Raji (cell line): ENCODE measurements around the gene PITPNM1.

ENCODE experiments used
- POLR2A ChIP-seq: IDR thresholded peaks from 2 replicates; pipeline ENCODE4 v1.6.1; 2011; ENCODE audit warnings: low read depth, low read length, control low read depth; ENCODE audit not compliant: insufficient read depth

PITPNM1 gene

GRCh38 chr11:67504950-67505581 lies at the start of gene PITPNM1:
PITPNM1 (minus strand) TSS chr11:67505363; CDS start chr11:67504180, 1,183 bp downstream.
- peak; percentile 67 for TF ChIP-seq POLR2A

- TF ChIP-seq POLR2A, result no peak
Observed at GRCh38 chr11:67551127-67551526, 46.0 kb upstream of the PITPNM1 start.

GRCh38 chr11:67548555-67549110 lies 43.5 kb upstream of the PITPNM1 start:
- TF ChIP-seq POLR2A, result no peak

- TF ChIP-seq POLR2A, result no peak
Observed at GRCh38 chr11:67545280-67545679, 40.1 kb upstream of the PITPNM1 start.

GRCh38 chr11:67544616-67545242 lies 39.6 kb upstream of the PITPNM1 start:
- TF ChIP-seq POLR2A, result no peak

- TF ChIP-seq POLR2A, result no peak
Observed at GRCh38 chr11:67543585-67543984, 38.4 kb upstream of the PITPNM1 start.

- TF ChIP-seq POLR2A, result no peak
Observed at GRCh38 chr11:67542971-67543370, 37.8 kb upstream of the PITPNM1 start.

- no peak for TF ChIP-seq POLR2A
Observed at GRCh38 chr11:67542169-67542568, 37.0 kb upstream of the PITPNM1 start.

- TF ChIP-seq POLR2A, result no peak
Observed at GRCh38 chr11:67541198-67541597, 36.0 kb upstream of the PITPNM1 start.

GRCh38 chr11:67539550-67539949 lies 34.4 kb upstream of the PITPNM1 start:
- no peak for TF ChIP-seq POLR2A

GRCh38 chr11:67538823-67539505 lies 33.8 kb upstream of the PITPNM1 start:
- no peak for TF ChIP-seq POLR2A

- no peak for TF ChIP-seq POLR2A
Observed at GRCh38 chr11:67538306-67538705, 33.1 kb upstream of the PITPNM1 start.

GRCh38 chr11:67535561-67535960 lies 30.4 kb upstream of the PITPNM1 start:
- TF ChIP-seq POLR2A, result no peak

GRCh38 chr11:67534070-67534679 lies 29.0 kb upstream of the PITPNM1 start:
- no peak for TF ChIP-seq POLR2A

GRCh38 chr11:67532889-67533288 lies 27.7 kb upstream of the PITPNM1 start:
- TF ChIP-seq POLR2A, result no peak

- no peak for TF ChIP-seq POLR2A
Observed at GRCh38 chr11:67530282-67530592, 25.1 kb upstream of the PITPNM1 start.
